Kidney (tissue), 14 donors: Measurements from ENCODE around the gene PLD5. TPM values are rescaled to one million over a fixed set of nuclear protein-coding genes. Genes with fewer than 3 reads are reported as not detected.

Experiments used
- DNase-seq, 5 donors: peaks; one replicate each; pipeline ENCODE4 v3.0.0-alpha.2; 2013 to 2020
- FAIRE-seq: peaks from 2 replicates; lab custom pipeline; 2012; peaks lifted over from hg19 to GRCh38; lab: Jason Lieb, UNC
- H3K27ac ChIP-seq, 2 donors: one replicate each; pipeline ENCODE4 v1.7.0; 2013; ENCODE audit warnings: low read depth in 2 of 2, low read length in 2 of 2, inconsistent platforms in 1 of 2
- H3K27me3 ChIP-seq: one replicate; pipeline ENCODE4 v1.7.1; 2013; ENCODE audit warnings: low read length, inconsistent platforms; ENCODE audit not compliant: control insufficient read depth, insufficient read depth
- H3K36me3 ChIP-seq, 3 donors: one replicate each; pipeline versions ENCODE4 v1.7.0 to v1.7.1; 2013; ENCODE audit warnings: low read length in 3 of 3, control low read depth in 1 of 3, inconsistent platforms in 1 of 3; ENCODE audit not compliant: insufficient read depth in 3 of 3, control insufficient read depth in 2 of 3
- H3K4me1 ChIP-seq, 3 donors: one replicate each; pipeline versions ENCODE4 v1.7.0 to v1.7.1; 2013; ENCODE audit warnings: low read length in 3 of 3, inconsistent platforms in 1 of 3, low read depth in 1 of 3; ENCODE audit not compliant: control insufficient read depth in 2 of 3, insufficient read depth in 2 of 3
- H3K4me3 ChIP-seq, 3 donors: one replicate each; pipeline versions ENCODE4 v1.7.0 to v1.8.1; 2013; ENCODE audit warnings: low read length in 3 of 3, control low read depth in 1 of 3, inconsistent platforms in 1 of 3
- H3K9ac ChIP-seq, 3 donors: one replicate each; pipeline versions ENCODE4 v1.7.0 to v1.7.1; 2013; ENCODE audit warnings: low read length in 3 of 3, control low read depth in 1 of 3, inconsistent platforms in 1 of 3
- H3K9me3 ChIP-seq, 3 donors: one replicate each; pipeline versions ENCODE4 v1.7.0 to v1.7.1; 2013; ENCODE audit warnings: low read length in 3 of 3, control low read depth in 1 of 3, inconsistent platforms in 1 of 3; ENCODE audit not compliant: control insufficient read depth in 2 of 3, insufficient read depth in 1 of 3
- CTCF ChIP-seq: IDR thresholded peaks from 3 replicates; pipeline ENCODE4 v1.5.1; 2012; ENCODE audit warnings: mild to moderate bottlenecking, moderate library complexity, borderline replicate concordance; ENCODE audit not compliant: insufficient read depth; ENCODE audit errors: extremely low read depth
- intact Hi-C: fragments of 100-400 bp; cut with DNase I; formaldehyde crosslinking; loops from one replicate; pipeline ENCODE4 v1.11.1; 2022
- polyA plus RNA-seq: library from polyadenylated mRNA; stranded (reverse); fragments of 350-450 nt; fragmentation: Illumina TruSeq; extraction: RNeasy Lipid Tissue Mini Kit (QIAGEN cat#74804); gene quantifications from one replicate; pipeline ENCODE4 v1.2.3, GENCODE V29; 2014; ENCODE audit warnings: low read depth, low replicate concordance; ENCODE audit not compliant: insufficient read depth
- total RNA-seq: library from RNA; stranded (reverse); fragmentation: NEBNext Ultra II Directional; extraction: Animal tissue kit (Norgen Biotek cat#: 25700); gene quantifications from one replicate; pipeline ENCODE4 v1.2.1, GENCODE V29; 2021
- donor health status: control.
- donor health status: control.
- donor health status: control.
- donor health status: control.
- donor health status: control.
- donor health status: DM: yes; HTN: yes; CAD: no.
- donor health status: Normal renal cell carcinoma (clear cell type).

The PLD5 gene
- total and polyA plus RNA-seq, 2 donors from 2014 or later: 0.24 to 0.47 TPM

- Histone ChIP-seq H3K9ac (no peak overlapping the region), H3K9me3 (no peaks in the 10 kb centered on the region), H3K4me1 (no peaks in the 10 kb centered on the region), H3K27ac (no peak overlapping the region), H3K36me3 (no peaks in the 10 kb centered on the region), H3K4me3 (no peak overlapping the region), H3K27me3 (no peaks in the 10 kb centered on the region)
- no peak for DNase-seq
- intact Hi-C loops: no loop called here
- no peak for TF ChIP-seq CTCF
- FAIRE-seq: no peak
Observed at GRCh38 chr1:242412921-242413320, 111.6 kb downstream of the PLD5 start.

- no peak for FAIRE-seq
- no peak for TF ChIP-seq CTCF
- intact Hi-C loops: no loop called here
- Histone ChIP-seq H3K27me3 (no peaks in the 10 kb centered on the region), H3K4me1 (no peaks in the 10 kb centered on the region), H3K9me3 (no peaks in the 10 kb centered on the region), H3K9ac (no peak overlapping the region), H3K27ac (no peak overlapping the region), H3K36me3 (no peaks in the 10 kb centered on the region), H3K4me3 (no peak overlapping the region)
- DNase-seq: no peak
Observed at GRCh38 chr1:242411901-242412300, 112.6 kb downstream of the PLD5 start.

GRCh38 chr1:242405947-242406346, 118.5 kb downstream of the PLD5 start:
- Histone ChIP-seq H3K27me3 (no peaks in the 10 kb centered on the region), H3K9ac (no peak overlapping the region), H3K4me3 (no peak overlapping the region), H3K4me1 (no peaks in the 10 kb centered on the region), H3K9me3 (no peaks in the 10 kb centered on the region), H3K36me3 (no peaks in the 10 kb centered on the region), H3K27ac (no peak overlapping the region)
- FAIRE-seq (no peak), DNase-seq (no peak)
- intact Hi-C loops: no loop called here
- TF ChIP-seq CTCF: no peak

GRCh38 chr1:242404296-242404695, 120.2 kb downstream of the PLD5 start:
- no peak for TF ChIP-seq CTCF
- no peaks in the 10 kb centered on the region for H3K27me3 ChIP-seq
- no peak overlapping the region for H3K27ac ChIP-seq
- no peaks in the 10 kb centered on the region for H3K9me3 ChIP-seq
- no peaks in the 10 kb centered on the region for H3K4me1 ChIP-seq
- H3K9ac ChIP-seq: no peak overlapping the region
- FAIRE-seq: no peak
- DNase-seq: no peak
- no peaks in the 10 kb centered on the region for H3K36me3 ChIP-seq
- intact Hi-C loops: no loop called here
- no peak overlapping the region for H3K4me3 ChIP-seq
